ENCODE measurements around the gene CCR7. TPM values are rescaled to one million over a fixed set of nuclear protein-coding genes. Genes with fewer than 3 reads are reported as not detected.

The CCR7 gene
- total and polyA plus RNA-seq, 2 of the 13 experiments (the other 11 are each of a cell fraction or from before 2014, with no cell fraction given), result 0.04 to 0.53 TPM

GRCh38 chr17:40541060-40541872 is 24.0 kb downstream of the CCR7 start (continued):
- no peak for TF ChIP-seq KDM2A (CRISPR knock-in tag; IDR thresholded peaks at IDR 0.05; ENCODE audit: borderline replicate concordance, low read depth)
- TF ChIP-seq, protein P1, sequence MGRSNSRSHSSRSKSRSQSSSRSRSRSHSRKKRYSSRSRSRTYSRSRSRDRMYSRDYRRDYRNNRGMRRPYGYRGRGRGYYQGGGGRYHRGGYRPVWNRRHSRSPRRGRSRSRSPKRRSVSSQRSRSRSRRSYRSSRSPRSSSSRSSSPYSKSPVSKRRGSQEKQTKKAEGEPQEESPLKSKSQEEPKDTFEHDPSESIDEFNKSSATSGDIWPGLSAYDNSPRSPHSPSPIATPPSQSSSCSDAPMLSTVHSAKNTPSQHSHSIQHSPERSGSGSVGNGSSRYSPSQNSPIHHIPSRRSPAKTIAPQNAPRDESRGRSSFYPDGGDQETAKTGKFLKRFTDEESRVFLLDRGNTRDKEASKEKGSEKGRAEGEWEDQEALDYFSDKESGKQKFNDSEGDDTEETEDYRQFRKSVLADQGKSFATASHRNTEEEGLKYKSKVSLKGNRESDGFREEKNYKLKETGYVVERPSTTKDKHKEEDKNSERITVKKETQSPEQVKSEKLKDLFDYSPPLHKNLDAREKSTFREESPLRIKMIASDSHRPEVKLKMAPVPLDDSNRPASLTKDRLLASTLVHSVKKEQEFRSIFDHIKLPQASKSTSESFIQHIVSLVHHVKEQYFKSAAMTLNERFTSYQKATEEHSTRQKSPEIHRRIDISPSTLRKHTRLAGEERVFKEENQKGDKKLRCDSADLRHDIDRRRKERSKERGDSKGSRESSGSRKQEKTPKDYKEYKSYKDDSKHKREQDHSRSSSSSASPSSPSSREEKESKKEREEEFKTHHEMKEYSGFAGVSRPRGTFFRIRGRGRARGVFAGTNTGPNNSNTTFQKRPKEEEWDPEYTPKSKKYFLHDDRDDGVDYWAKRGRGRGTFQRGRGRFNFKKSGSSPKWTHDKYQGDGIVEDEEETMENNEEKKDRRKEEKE (IDR thresholded peaks at IDR 0.05), result no peak
- TF ChIP-seq NCOA2 (CRISPR knock-in tag; IDR thresholded peaks at IDR 0.05), result no peak
- no peak for TF ChIP-seq ATF7 (IDR thresholded peaks at IDR 0.05)
- no peak for TF ChIP-seq ATF7 (CRISPR knock-in tag; IDR thresholded peaks at IDR 0.05)
- no peak for TF ChIP-seq ZNF609 (CRISPR knock-in tag; IDR thresholded peaks at IDR 0.05; ENCODE audit: borderline replicate concordance)
- TF ChIP-seq NRL (CRISPR knock-in tag; IDR thresholded peaks at IDR 0.05; ENCODE audit: borderline replicate concordance), result peak; percentile 9; the same call in 1 of the 2 replicates
- TF ChIP-seq PRPF4 (IDR thresholded peaks at IDR 0.05; ENCODE audit: low read depth, low read length, poor library complexity, severe bottlenecking), result no peak
- no peak for TF ChIP-seq ZFYVE20 (CRISPR knock-in tag; IDR thresholded peaks at IDR 0.05; ENCODE audit: borderline replicate concordance, low read depth)
- TF ChIP-seq NFE2L1 (CRISPR knock-in tag; IDR thresholded peaks at IDR 0.05; ENCODE audit: borderline replicate concordance), result no peak
- TF ChIP-seq, protein P2, sequence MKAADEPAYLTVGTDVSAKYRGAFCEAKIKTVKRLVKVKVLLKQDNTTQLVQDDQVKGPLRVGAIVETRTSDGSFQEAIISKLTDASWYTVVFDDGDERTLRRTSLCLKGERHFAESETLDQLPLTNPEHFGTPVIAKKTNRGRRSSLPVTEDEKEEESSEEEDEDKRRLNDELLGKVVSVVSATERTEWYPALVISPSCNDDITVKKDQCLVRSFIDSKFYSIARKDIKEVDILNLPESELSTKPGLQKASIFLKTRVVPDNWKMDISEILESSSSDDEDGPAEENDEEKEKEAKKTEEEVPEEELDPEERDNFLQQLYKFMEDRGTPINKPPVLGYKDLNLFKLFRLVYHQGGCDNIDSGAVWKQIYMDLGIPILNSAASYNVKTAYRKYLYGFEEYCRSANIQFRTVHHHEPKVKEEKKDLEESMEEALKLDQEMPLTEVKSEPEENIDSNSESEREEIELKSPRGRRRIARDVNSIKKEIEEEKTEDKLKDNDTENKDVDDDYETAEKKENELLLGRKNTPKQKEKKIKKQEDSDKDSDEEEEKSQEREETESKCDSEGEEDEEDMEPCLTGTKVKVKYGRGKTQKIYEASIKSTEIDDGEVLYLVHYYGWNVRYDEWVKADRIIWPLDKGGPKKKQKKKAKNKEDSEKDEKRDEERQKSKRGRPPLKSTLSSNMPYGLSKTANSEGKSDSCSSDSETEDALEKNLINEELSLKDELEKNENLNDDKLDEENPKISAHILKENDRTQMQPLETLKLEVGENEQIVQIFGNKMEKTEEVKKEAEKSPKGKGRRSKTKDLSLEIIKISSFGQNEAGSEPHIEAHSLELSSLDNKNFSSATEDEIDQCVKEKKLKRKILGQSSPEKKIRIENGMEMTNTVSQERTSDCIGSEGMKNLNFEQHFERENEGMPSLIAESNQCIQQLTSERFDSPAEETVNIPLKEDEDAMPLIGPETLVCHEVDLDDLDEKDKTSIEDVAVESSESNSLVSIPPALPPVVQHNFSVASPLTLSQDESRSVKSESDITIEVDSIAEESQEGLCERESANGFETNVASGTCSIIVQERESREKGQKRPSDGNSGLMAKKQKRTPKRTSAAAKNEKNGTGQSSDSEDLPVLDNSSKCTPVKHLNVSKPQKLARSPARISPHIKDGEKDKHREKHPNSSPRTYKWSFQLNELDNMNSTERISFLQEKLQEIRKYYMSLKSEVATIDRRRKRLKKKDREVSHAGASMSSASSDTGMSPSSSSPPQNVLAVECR (CRISPR knock-in tag; IDR thresholded peaks at IDR 0.05; ENCODE audit: borderline replicate concordance), result no peak
- TF ChIP-seq KDM4B (CRISPR knock-in tag; IDR thresholded peaks at IDR 0.05), result no peak
- no peak for TF ChIP-seq ZMAT5 (CRISPR knock-in tag; IDR thresholded peaks at IDR 0.05; ENCODE audit: borderline replicate concordance, low read depth)
- TF ChIP-seq ZNF841 (CRISPR knock-in tag; IDR thresholded peaks at IDR 0.05; ENCODE audit: borderline replicate concordance), result no peak
